ENCODE data around the gene URB2. TPM values are rescaled to one million over a fixed set of nuclear protein-coding genes. Genes with fewer than 3 reads are reported as not detected.

Gene URB2
- total and polyA plus RNA-seq, 2 of the 13 experiments (the other 11 are each of a cell fraction or from before 2014, with no cell fraction given), result 4.0 to 17.6 TPM

- 85% methylated on average over 5 of the region's 5 CpGs for WGBS (ENCODE audit: low lambda C conversion rate)
- Histone ChIP-seq H3K27ac (ENCODE audit: extremely low read length, insufficient read depth, low read length) (no peak overlapping the region), H3K4me3 (replicated peaks in 1 of 3; ENCODE audit: insufficient read depth in 1 of 3, low read depth in 2 of 3, low read length in 3 of 3) (no peak overlapping the region), H3K4me1 (ENCODE audit: insufficient read depth, low read length) (no peaks in the 10 kb centered on the region; the same call in 1 of the 2 replicates), H4K20me1 (ENCODE audit: insufficient read depth, low read length) (no peaks in the 10 kb centered on the region), H3K9me3 (ENCODE audit: low read length) (no peaks in the 10 kb centered on the region), H3K36me3 (replicated peaks in 1 of 2; ENCODE audit: control insufficient read depth in 1 of 2, insufficient read depth in 2 of 2, low read length in 2 of 2) (no peaks in the 10 kb centered on the region), H3K79me2 (ENCODE audit: insufficient read depth, low read length) (no peaks in the 10 kb centered on the region), H3K27me3 (ENCODE audit: control insufficient read depth in 1 of 2, insufficient read depth in 2 of 2, low read length in 2 of 2) (no peaks in the 10 kb centered on the region), H2AFZ (ENCODE audit: low read length) (no peak overlapping the region), H3K4me2 (ENCODE audit: low read depth, low read length) (no peak overlapping the region), H3K9ac (ENCODE audit: insufficient read depth, low read depth, low read length) (no peak overlapping the region)
- POLR2A ChIA-PET, result no interaction called here
- CTCF ChIA-PET (ENCODE audit: low intra/inter-chr PET ratio, low total read pairs), result no interaction called here
- no peak for ATAC-seq
- in situ Hi-C loops (cut with HindIII; ENCODE audit: extremely low pct_ligation_motif_present, low pct_unique_long_range_greater_than_20kb), result no loop called here
- no peak for TF ChIP-seq KMT2A (CRISPR knock-in tag; IDR thresholded peaks at IDR 0.05)
- no peak for TF ChIP-seq NFYB (CRISPR knock-in tag; IDR thresholded peaks at IDR 0.05)
- TF ChIP-seq ZFAT (CRISPR knock-in tag; conservative IDR thresholded peaks at IDR 0.05), result no peak
- no peak for TF ChIP-seq THYN1 (CRISPR knock-in tag; IDR thresholded peaks at IDR 0.05; ENCODE audit: borderline replicate concordance, low read depth)
- no peak for TF ChIP-seq BRF2 (CRISPR knock-in tag; IDR thresholded peaks at IDR 0.05)
- TF ChIP-seq ZSCAN31 (CRISPR knock-in tag; IDR thresholded peaks at IDR 0.05; ENCODE audit: low read depth), result no peak
- no peak for TF ChIP-seq ZNF205 (CRISPR knock-in tag; IDR thresholded peaks at IDR 0.05)
- TF ChIP-seq ZMAT5 (CRISPR knock-in tag; IDR thresholded peaks at IDR 0.05; ENCODE audit: borderline replicate concordance, low read depth), result no peak
- no peak for TF ChIP-seq SP4 (CRISPR knock-in tag; IDR thresholded peaks at IDR 0.05)
- no peak for TF ChIP-seq ZBTB44 (CRISPR knock-in tag; IDR thresholded peaks at IDR 0.05)
- no peak for TF ChIP-seq POLR2AphosphoS2 (IDR thresholded peaks at IDR 0.05; ENCODE audit: low read depth, low read length)
- TF ChIP-seq ZNF512B (CRISPR knock-in tag; IDR thresholded peaks at IDR 0.05; ENCODE audit: borderline replicate concordance), result no peak
- intact Hi-C loops (cut with micrococcal nuclease; ENCODE audit: unreplicated experiment), result no loop called here
- no TSS peak for BruUV-seq (replicated peaks)
- no peak for FAIRE-seq
- DNase-seq (ENCODE audit: low spot score), result no peak
Measured at GRCh38 chr1:229671310-229671709, 45.3 kb downstream of the URB2 start.
